Bronchial smooth muscle cell (primary cell): ENCODE data around the gene GDAP2. TPM values are rescaled to one million over a fixed set of nuclear protein-coding genes. Genes with fewer than 3 reads are reported as not detected.

ENCODE experiments used
- total RNA-seq: library from RNA; depleted of rRNA; stranded (reverse); fragments of >200 nt; gene quantifications from 2 replicates; pipeline ENCODE4 v1.2.1, GENCODE V29; 2014

Gene GDAP2
- total RNA-seq, result 13.9 and 14.6 TPM in 2 replicates

GRCh38 chr1:117929343-117930172, at the start of gene GDAP2, which contains the start of gene WDR3:
GDAP2 (minus strand) TSS chr1:117929621; CDS start chr1:117920357, 9,264 bp downstream.
WDR3 (plus strand) TSS chr1:117929739; CDS start chr1:117933320, 3,581 bp downstream.

Other genes starting within 250 kb of the GDAP2 start
- 10.1 and 12.3 TPM in 2 replicates for gene WDR3, start 118 bp upstream of the GDAP2 start, total RNA-seq